ENCODE measurements around the gene GFRA1. TPM values are rescaled to one million over a fixed set of nuclear protein-coding genes. Genes with fewer than 3 reads are reported as not detected.

Gene GFRA1
- total and polyA plus RNA-seq, 2 donors (not counting 3 experiments of a cell fraction or from before 2014, with no cell fraction given), result 0.22 to 0.88 TPM

GRCh38 chr10:116115797-116116196 lies 157.2 kb downstream of the GFRA1 start:
- H3K9ac ChIP-seq (replicated peaks; ENCODE audit: extremely low read depth, insufficient read depth, low read length), result no peak overlapping the region
- POLR2A ChIA-PET, result no interaction called here
- H3K9me3 ChIP-seq (replicated peaks; ENCODE audit: control insufficient read depth, insufficient read depth, low read length), result no peaks in the 10 kb centered on the region
- CTCF ChIA-PET, result no interaction called here
- no peak overlapping the region for H2AFZ ChIP-seq (ENCODE audit: low read depth, low read length)
- no peak for DNase-seq (ENCODE audit: low read depth, low spot score)
- no peaks in the 10 kb centered on the region for H3K27me3 ChIP-seq (ENCODE audit: control insufficient read depth in 2 of 2, insufficient read depth in 2 of 2, low read length in 2 of 2)
- no peak for FAIRE-seq
- no peak overlapping the region for H3K4me2 ChIP-seq (ENCODE audit: insufficient read depth, low read length)
- intact Hi-C loops (cut with micrococcal nuclease), result no loop called here
- H4K20me1 ChIP-seq (replicated peaks; ENCODE audit: control insufficient read depth, extremely low read depth, insufficient read depth, low read length), result no peaks in the 10 kb centered on the region
- H3K27ac ChIP-seq (ENCODE audit: insufficient read depth, low read depth, low read length), result no peak overlapping the region
- BruUV-seq (replicated peaks), result no TSS peak
- no peaks in the 10 kb centered on the region for H3K79me2 ChIP-seq (ENCODE audit: control insufficient read depth, insufficient read depth, low read length)
- H3K4me1 ChIP-seq (ENCODE audit: control insufficient read depth, extremely low read depth, insufficient read depth, low read length), result no peaks in the 10 kb centered on the region
- dilution Hi-C loops (cut with MboI; ENCODE audit: extremely low pct_ligation_motif_present, low sequenced_read_pairs), result no loop called here
- no peak for TF ChIP-seq JUN (IDR thresholded peaks at IDR 0.05; ENCODE audit: borderline replicate concordance, insufficient read depth, insufficient read length, low read depth)
- TF ChIP-seq MAX (IDR thresholded peaks at IDR 0.05; ENCODE audit: insufficient read depth, insufficient read length), result no peak
- TF ChIP-seq EZH2 (IDR thresholded peaks at IDR 0.05; ENCODE audit: borderline replicate concordance, low read depth, low read length, severe bottlenecking), result no peak
- no peak for TF ChIP-seq MYC (IDR thresholded peaks at IDR 0.05; ENCODE audit: low read depth, low read length)
- no peak for TF ChIP-seq FOS (IDR thresholded peaks at IDR 0.05; ENCODE audit: borderline replicate concordance, insufficient read depth, low read length)
- no peak for TF ChIP-seq POLR2AphosphoS5 (IDR thresholded peaks at IDR 0.05; ENCODE audit: insufficient read depth, low read depth, low read length)
- TF ChIP-seq POLR2A (IDR thresholded peaks at IDR 0.05; ENCODE audit: low read depth, low read length), result no peak
- TF ChIP-seq, protein P1, sequence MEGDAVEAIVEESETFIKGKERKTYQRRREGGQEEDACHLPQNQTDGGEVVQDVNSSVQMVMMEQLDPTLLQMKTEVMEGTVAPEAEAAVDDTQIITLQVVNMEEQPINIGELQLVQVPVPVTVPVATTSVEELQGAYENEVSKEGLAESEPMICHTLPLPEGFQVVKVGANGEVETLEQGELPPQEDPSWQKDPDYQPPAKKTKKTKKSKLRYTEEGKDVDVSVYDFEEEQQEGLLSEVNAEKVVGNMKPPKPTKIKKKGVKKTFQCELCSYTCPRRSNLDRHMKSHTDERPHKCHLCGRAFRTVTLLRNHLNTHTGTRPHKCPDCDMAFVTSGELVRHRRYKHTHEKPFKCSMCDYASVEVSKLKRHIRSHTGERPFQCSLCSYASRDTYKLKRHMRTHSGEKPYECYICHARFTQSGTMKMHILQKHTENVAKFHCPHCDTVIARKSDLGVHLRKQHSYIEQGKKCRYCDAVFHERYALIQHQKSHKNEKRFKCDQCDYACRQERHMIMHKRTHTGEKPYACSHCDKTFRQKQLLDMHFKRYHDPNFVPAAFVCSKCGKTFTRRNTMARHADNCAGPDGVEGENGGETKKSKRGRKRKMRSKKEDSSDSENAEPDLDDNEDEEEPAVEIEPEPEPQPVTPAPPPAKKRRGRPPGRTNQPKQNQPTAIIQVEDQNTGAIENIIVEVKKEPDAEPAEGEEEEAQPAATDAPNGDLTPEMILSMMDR (IDR thresholded peaks at IDR 0.05; ENCODE audit: extremely low read depth in 1 of 2, insufficient read depth in 1 of 2, low read depth in 1 of 2, low read length in 2 of 2), result no peak
- TF ChIP-seq GATA2 (IDR thresholded peaks at IDR 0.05; ENCODE audit: insufficient read depth, insufficient read length, low read depth, low read length), result no peak
- no peaks in the 10 kb centered on the region for H3K9me1 ChIP-seq (replicated peaks; ENCODE audit: control insufficient read depth, extremely low read depth, insufficient read depth, low read length)
- H3K4me3 ChIP-seq (replicated peaks in 1 of 3; ENCODE audit: insufficient read depth in 1 of 3, low read depth in 1 of 3, low read length in 3 of 3), result no peak overlapping the region
- H3K36me3 ChIP-seq (ENCODE audit: control insufficient read depth in 2 of 2, extremely low read depth in 1 of 2, insufficient read depth in 2 of 2, low read length in 2 of 2), result no peaks in the 10 kb centered on the region
